ENCODE measurements around the gene DNAJA3. TPM values are rescaled to one million over a fixed set of nuclear protein-coding genes. Genes with fewer than 3 reads are reported as not detected.
A peak's percentile ranks its signal among the peaks of the same experiment; 100 is the strongest.

Gene DNAJA3
- total RNA-seq, 1 donor from 2014 or later, result 36.1 TPM

DNA sequence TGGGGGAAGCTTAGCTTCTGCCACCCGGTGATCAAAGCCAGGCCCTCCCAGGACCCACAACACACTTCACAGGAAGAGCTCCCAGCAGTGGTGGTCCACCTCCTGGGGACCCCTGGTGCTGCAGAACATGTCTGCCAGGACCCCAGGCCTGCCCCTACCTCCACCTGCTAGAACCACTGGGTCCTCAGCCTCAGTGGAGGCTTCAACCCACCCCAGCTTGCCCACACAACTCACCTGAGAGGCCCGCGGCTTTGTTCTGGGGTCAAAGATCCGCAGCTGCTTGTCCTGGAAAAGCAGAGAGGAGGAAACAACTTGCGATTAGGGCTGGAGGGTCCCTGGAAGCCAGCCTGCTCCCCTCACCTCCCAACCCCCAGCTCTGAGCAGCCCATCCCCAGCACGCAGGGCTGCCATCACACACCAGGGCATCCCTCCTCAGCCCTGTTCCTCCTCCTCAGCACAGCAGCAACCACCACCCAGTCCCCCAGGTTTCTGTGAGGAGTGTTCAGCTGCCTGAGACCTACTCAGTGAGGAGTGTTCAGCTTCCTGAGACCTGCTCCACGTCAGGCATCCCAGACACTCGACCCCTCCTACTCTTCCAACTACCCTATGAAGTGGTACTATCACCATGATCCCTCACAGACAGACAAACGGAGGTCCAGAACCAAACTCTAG, 30.5 kb upstream of the DNAJA3 start:
- Histone ChIP-seq H3K9me3 (no peaks in the 10 kb centered on the region), H3K27ac (no peak overlapping the region), H3K27me3 (no peaks in the 10 kb centered on the region), H3K4me1 (peaks cover 11% of the 10 kb centered on the region), H3K36me3 (peaks cover 18% of the 10 kb centered on the region), H3K4me3 (no peak overlapping the region)
- DNase-seq (no peak), ATAC-seq (no peak)
- intact Hi-C loops (cut with DNase I), result no loop called here
- no peak for TF ChIP-seq CTCF (IDR thresholded peaks at IDR 0.05)

- intact Hi-C loops (cut with DNase I), result no loop called here
- peaks cover 21% of the 10 kb centered on the region for H3K36me3 ChIP-seq
Observed at GRCh38 chr16:4399001-4399730, 26.5 kb upstream of the DNAJA3 start.

DNA sequence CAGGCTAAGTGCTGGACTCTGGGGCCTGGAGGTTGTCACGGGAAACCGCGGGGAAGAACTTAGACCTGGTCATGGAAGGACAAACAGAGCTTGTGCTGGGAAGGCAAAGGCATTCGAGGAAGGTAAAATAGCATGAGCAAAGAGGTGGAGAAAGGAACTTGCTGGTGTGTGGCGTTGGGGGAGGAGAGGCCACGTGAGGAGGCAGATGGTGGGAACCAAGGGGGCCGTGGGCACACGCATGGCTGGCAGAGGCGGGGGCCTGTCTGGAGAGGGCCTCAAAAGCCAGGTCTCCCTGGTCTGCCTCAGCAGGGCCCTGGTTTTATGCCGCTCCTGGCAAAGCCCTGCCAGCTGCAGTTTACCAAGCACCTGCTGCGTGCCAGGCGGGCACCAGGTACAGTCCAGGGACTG, 24.6 kb upstream of the DNAJA3 start:
- intact Hi-C loops (cut with DNase I), result loop anchor here (5.0 kb wide), 1 partner anchor 44 kb away; no protein-coding TSS in a partner anchor
- no peak overlapping the region for H3K4me3 ChIP-seq
- H3K4me1 ChIP-seq, result peaks cover 4% of the 10 kb centered on the region
- DNase-seq (no peak), ATAC-seq (no peak)
- H3K36me3 ChIP-seq, result peaks cover 28% of the 10 kb centered on the region
- H3K27ac ChIP-seq, result no peak overlapping the region
- TF ChIP-seq CTCF (IDR thresholded peaks at IDR 0.05), result no peak
- no peaks in the 10 kb centered on the region for H3K9me3 ChIP-seq
- no peaks in the 10 kb centered on the region for H3K27me3 ChIP-seq

More at GRCh38 chr16:4399001-4399730, 26.5 kb upstream of the DNAJA3 start:
- H3K9me3 ChIP-seq, result no peaks in the 10 kb centered on the region
- H3K4me1 ChIP-seq, result peaks cover 4% of the 10 kb centered on the region
- DNase-seq, result no peak
- H3K27me3 ChIP-seq, result no peaks in the 10 kb centered on the region
- TF ChIP-seq CTCF (IDR thresholded peaks at IDR 0.05), result no peak
- ATAC-seq, result peak; percentile 20
- H3K4me3 ChIP-seq, result no peak overlapping the region
- no peak overlapping the region for H3K27ac ChIP-seq

GRCh38 chr16:4401510-4401909, 24.2 kb upstream of the DNAJA3 start:
- peaks cover 32% of the 10 kb centered on the region for H3K36me3 ChIP-seq
- no peaks in the 10 kb centered on the region for H3K9me3 ChIP-seq
- H3K27me3 ChIP-seq, result no peaks in the 10 kb centered on the region
- H3K4me1 ChIP-seq, result peaks cover 4% of the 10 kb centered on the region
- H3K27ac ChIP-seq, result no peak overlapping the region
- DNase-seq (no peak), ATAC-seq (no peak)
- no peak for TF ChIP-seq CTCF (IDR thresholded peaks at IDR 0.05)
- H3K4me3 ChIP-seq, result no peak overlapping the region
- intact Hi-C loops (cut with DNase I), result loop anchor here (5.0 kb wide), 1 partner anchor 44 kb away; no protein-coding TSS in a partner anchor

DNA sequence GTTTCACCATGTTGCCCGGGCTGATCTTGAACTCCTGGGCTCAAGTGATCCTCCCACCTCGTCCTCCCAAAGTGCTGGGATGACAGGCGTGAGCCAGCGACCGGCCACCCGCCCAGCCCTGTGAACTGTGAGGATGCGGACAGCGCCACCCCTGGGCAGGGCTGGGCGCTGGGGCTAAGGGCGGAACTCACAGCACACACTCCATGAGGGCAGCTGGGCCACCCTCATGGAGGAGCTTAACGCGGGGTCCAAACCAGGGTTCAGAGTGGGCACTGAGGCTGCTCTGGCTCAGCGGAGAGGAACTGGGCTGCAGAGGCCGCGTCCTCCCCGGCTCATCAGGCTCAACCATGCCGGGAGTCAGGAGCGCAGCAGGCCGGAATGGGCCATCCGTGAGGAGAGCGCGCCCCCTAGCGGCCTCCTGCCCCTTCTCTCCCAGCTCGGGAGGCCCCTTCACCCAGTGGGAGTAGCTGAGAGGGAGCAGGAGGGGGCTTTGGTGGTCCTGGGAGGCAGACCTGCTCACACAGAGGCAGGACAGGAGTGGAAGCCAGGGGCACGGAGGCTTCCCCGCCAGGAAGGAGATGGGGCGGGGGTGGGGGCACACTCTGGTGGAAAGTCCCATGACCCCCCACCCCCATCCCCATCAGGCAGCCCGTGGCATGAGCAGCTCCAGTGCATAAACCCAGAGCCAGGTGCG, 23.1 kb upstream of the DNAJA3 start:
- ATAC-seq, result peak; percentile 95
- Histone ChIP-seq H3K27ac (no peak overlapping the region), H3K36me3 (peaks cover 40% of the 10 kb centered on the region), H3K27me3 (no peaks in the 10 kb centered on the region), H3K4me3 (no peak overlapping the region), H3K9me3 (no peaks in the 10 kb centered on the region), H3K4me1 (peaks cover 4% of the 10 kb centered on the region)
- peak; percentile 92 for DNase-seq
- TF ChIP-seq CTCF (IDR thresholded peaks at IDR 0.05), result peak; percentile 92
- intact Hi-C loops (cut with DNase I), result loop anchor here (5.0 kb wide), 1 partner anchor 45 kb away; no protein-coding TSS in a partner anchor

All from upper lobe of right lung (tissue), 1 donor.